ENCODE measurements around the gene RALY.
A peak's percentile ranks its signal among the peaks of the same experiment; 100 is the strongest.
"Not testable (repeated sequence)": the region's sequence is repeated elsewhere in the genome, so short reads cannot be mapped to it uniquely, and the experiment has no call there.

RALY gene

GRCh38 chr20:34023937-34024722 lies 30.4 kb downstream of the RALY start:
- no peak for TF ChIP-seq ZFX (IDR thresholded peaks at IDR 0.05)
- TF ChIP-seq CTCF (conservative IDR thresholded peaks at IDR 0.05), result no peak
- peak overlapping the region; percentile 54; the same call in 1 of the 2 replicates for H3K27ac ChIP-seq

GRCh38 chr20:34024723-34025351 lies 31.1 kb downstream of the RALY start:
- H3K27ac ChIP-seq, result peak overlapping the region; percentile 54
- TF ChIP-seq CTCF (conservative IDR thresholded peaks at IDR 0.05) (no peak), ZFX (IDR thresholded peaks at IDR 0.05) (no peak)

GRCh38 chr20:34028013-34028412 lies 34.3 kb downstream of the RALY start:
- not testable (repeated sequence) for H3K27ac ChIP-seq

GRCh38 chr20:34029415-34029814 lies 35.7 kb downstream of the RALY start:
- H3K27ac ChIP-seq, result no peak overlapping the region
- TF ChIP-seq CTCF (conservative IDR thresholded peaks at IDR 0.05) (no peak), ZFX (IDR thresholded peaks at IDR 0.05) (no peak)

- TF ChIP-seq ZFX (IDR thresholded peaks at IDR 0.05), result no peak
- no peak for TF ChIP-seq CTCF (conservative IDR thresholded peaks at IDR 0.05)
- H3K27ac ChIP-seq, result no peak overlapping the region
These were observed 36.7 kb downstream of the RALY start for GRCh38 chr20:34030456-34030855.

GRCh38 chr20:34033903-34034302 lies 40.2 kb downstream of the RALY start:
- TF ChIP-seq CTCF (conservative IDR thresholded peaks at IDR 0.05) (no peak), ZFX (IDR thresholded peaks at IDR 0.05) (no peak)
- no peak overlapping the region for H3K27ac ChIP-seq

GRCh38 chr20:34037121-34037520 lies 43.4 kb downstream of the RALY start:
- no peak for TF ChIP-seq CTCF (conservative IDR thresholded peaks at IDR 0.05)
- TF ChIP-seq ZFX (IDR thresholded peaks at IDR 0.05), result no peak
- no peak overlapping the region for H3K27ac ChIP-seq

Data from C4-2B (cell line).